Measurements from ENCODE around the gene RHCG.

The RHCG gene

DNA sequence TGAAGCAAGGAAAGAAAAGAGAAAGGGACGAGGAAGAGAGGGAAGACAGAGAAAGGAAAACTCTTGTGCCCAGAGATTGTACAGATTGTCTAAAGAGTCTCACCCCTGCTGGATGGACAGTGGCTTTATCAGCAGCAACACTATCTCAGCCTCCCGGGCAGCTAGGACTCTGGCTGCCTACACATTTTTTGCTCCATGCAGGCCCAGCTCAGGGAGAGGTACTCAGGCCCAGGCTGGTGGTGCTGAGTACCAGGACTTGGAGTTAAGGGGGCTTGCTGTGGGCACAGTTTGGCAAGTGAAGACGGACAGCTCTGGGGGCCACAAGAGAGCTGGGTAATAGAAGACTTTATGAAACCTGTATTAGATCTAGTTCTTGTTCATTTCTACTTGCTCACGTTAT, 19.1 kb upstream of the RHCG start:
- H3K36me3 ChIP-seq (ENCODE audit: insufficient read depth, low read length) = no peaks in the 10 kb centered on the region
- H3K9me3 ChIP-seq (ENCODE audit: control insufficient read depth, insufficient read depth, low read length) = no peaks in the 10 kb centered on the region
- H3K9ac ChIP-seq (ENCODE audit: low read depth, low read length) = no peak overlapping the region
- H3K4me1 ChIP-seq (ENCODE audit: insufficient read depth, low read length) = no peaks in the 10 kb centered on the region

- Histone ChIP-seq H3K9ac (ENCODE audit: low read depth, low read length) (no peak overlapping the region), H3K36me3 (ENCODE audit: insufficient read depth, low read length) (no peaks in the 10 kb centered on the region), H3K9me3 (ENCODE audit: control insufficient read depth, insufficient read depth, low read length) (no peaks in the 10 kb centered on the region), H3K4me1 (ENCODE audit: insufficient read depth, low read length) (no peaks in the 10 kb centered on the region)
Observed at GRCh38 chr15:89514596-89515406, 18.4 kb upstream of the RHCG start.

DNA sequence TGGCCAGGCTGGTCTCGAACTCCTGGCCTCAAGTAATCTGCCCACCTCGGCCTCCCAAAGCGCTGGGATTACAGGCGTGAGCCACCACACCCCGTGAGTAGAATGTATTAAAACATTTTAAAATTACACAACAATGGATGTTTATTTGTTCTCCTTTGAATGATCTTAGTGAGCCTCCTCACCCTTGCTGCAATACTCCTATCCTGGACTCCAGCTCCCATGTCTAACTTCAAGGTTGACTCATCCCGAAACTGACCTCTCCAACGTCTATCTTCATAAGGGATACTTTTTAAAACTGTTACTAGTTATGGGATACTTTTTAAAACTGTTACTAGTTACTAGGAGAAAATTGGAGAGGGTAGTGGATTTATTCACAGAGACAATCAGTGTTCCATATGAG, 17.8 kb upstream of the RHCG start:
- H3K9ac ChIP-seq (ENCODE audit: low read depth, low read length) = no peak overlapping the region
- H3K9me3 ChIP-seq (ENCODE audit: control insufficient read depth, insufficient read depth, low read length) = no peaks in the 10 kb centered on the region
- no peaks in the 10 kb centered on the region for H3K36me3 ChIP-seq (ENCODE audit: insufficient read depth, low read length)
- no peaks in the 10 kb centered on the region for H3K4me1 ChIP-seq (ENCODE audit: insufficient read depth, low read length)

GRCh38 chr15:89513284-89513683, 16.9 kb upstream of the RHCG start:
- no peaks in the 10 kb centered on the region for H3K9me3 ChIP-seq (ENCODE audit: control insufficient read depth, insufficient read depth, low read length)
- no peaks in the 10 kb centered on the region for H3K36me3 ChIP-seq (ENCODE audit: insufficient read depth, low read length)

GRCh38 chr15:89512631-89513030, 16.2 kb upstream of the RHCG start:
- Histone ChIP-seq H3K9ac (ENCODE audit: low read depth, low read length) (no peak overlapping the region), H3K9me3 (ENCODE audit: control insufficient read depth, insufficient read depth, low read length) (no peaks in the 10 kb centered on the region), H3K4me1 (ENCODE audit: insufficient read depth, low read length) (no peaks in the 10 kb centered on the region), H3K36me3 (ENCODE audit: insufficient read depth, low read length) (no peaks in the 10 kb centered on the region)

More at GRCh38 chr15:89513284-89513683, 16.9 kb upstream of the RHCG start:
- Histone ChIP-seq H3K4me1 (ENCODE audit: insufficient read depth, low read length) (no peaks in the 10 kb centered on the region), H3K9ac (ENCODE audit: low read depth, low read length) (no peak overlapping the region)

DNA sequence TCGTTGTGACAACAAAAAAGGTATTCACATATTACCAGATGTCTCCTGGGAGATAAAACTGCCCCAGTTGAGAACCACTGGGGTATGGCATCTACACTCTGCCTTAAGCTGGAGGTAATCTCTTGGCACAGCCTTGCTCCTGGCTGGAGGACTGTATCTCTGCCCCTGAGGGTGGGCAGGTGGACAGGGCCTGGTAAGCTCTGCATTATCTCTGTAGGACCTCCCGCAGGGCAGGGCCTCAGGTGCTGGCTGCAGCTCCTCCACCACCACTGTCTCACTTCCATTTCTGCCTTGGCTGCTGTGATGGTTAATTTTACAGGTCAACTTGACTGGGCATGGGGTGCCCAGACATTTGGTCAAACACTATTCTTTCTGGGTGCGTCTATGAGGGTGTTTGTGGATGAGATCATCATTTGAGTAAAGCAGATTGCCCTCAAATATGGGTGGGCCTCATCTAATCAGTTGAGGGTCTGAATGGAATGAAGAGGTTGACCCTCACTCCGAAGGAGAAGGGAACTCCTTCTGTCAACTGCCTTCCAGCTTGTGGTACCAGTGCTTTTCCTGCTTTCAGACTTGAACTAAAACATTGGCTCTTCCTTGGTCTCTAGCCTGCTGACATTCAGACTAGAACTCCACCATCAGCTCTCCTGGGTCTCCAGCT, 9.8 kb upstream of the RHCG start:
- H3K36me3 ChIP-seq (ENCODE audit: insufficient read depth, low read length) = no peaks in the 10 kb centered on the region
- no peaks in the 10 kb centered on the region for H3K9me3 ChIP-seq (ENCODE audit: control insufficient read depth, insufficient read depth, low read length)
- no peaks in the 10 kb centered on the region for H3K4me1 ChIP-seq (ENCODE audit: insufficient read depth, low read length)
- H3K9ac ChIP-seq (ENCODE audit: low read depth, low read length) = no peak overlapping the region

DNA sequence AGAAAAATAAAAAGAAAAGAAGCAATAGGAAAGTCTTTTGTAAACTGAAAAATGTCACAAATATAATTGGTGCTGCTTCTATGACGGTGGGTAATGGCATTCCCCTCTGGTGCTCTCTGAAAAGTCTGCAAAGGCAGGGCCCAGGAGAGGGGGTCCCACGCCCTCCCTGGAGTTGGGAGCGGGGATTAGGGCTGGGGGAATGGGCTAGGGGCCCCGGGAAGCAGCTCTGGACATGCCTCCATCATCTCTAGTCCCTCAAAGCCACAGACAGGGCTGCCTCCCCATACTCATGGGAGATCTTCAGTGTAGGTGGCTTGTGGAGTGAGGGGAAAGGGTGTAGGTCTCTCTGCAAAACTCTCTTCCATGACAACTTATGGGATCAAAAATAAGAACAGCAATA, 7.8 kb upstream of the RHCG start:
- H3K36me3 ChIP-seq (ENCODE audit: insufficient read depth, low read length) = no peaks in the 10 kb centered on the region
- no peaks in the 10 kb centered on the region for H3K4me1 ChIP-seq (ENCODE audit: insufficient read depth, low read length)
- H3K9ac ChIP-seq (ENCODE audit: low read depth, low read length) = no peak overlapping the region
- no peaks in the 10 kb centered on the region for H3K9me3 ChIP-seq (ENCODE audit: control insufficient read depth, insufficient read depth, low read length)

DNA sequence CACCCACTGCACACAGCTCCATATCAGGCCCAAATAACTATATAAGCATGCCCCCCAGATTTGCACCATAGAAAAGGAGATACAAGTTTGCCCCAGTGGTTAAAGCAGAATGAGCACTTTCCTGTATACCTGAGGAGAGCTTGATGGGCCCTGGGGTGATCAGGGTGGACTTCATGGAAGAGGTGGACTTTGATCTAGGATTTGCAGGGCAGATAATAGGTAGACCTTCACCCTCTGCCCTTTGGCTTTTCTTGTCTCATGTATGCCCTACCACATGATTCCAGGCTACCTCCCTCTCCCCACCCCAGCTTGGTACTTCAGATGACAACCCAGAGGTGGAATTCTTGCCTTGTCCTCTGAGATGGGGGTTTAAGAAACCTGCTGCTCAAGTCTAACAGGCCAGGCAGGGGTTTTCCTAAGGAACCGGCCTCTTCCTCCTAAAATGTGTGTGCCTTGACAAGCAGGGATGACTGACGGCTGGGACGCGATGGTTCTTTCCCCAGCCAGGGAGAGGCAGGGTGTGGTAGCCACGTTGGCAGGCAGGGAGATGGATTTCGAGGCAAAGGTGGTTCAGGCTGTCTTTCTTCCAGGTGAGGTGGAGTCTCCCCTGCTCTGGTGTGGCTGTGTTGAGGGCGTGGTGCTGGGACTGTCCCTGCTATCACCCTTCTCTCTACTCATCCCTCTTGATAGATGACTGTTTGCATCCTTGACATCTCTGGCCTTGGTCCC, 6.6 kb upstream of the RHCG start:
- no peaks in the 10 kb centered on the region for H3K4me1 ChIP-seq (ENCODE audit: insufficient read depth, low read length)
- no peaks in the 10 kb centered on the region for H3K9me3 ChIP-seq (ENCODE audit: control insufficient read depth, insufficient read depth, low read length)
- no peaks in the 10 kb centered on the region for H3K36me3 ChIP-seq (ENCODE audit: insufficient read depth, low read length)
- no peak overlapping the region for H3K9ac ChIP-seq (ENCODE audit: low read depth, low read length)

GRCh38 chr15:89501646-89502045, 5.3 kb upstream of the RHCG start:
- H3K9me3 ChIP-seq (ENCODE audit: control insufficient read depth, insufficient read depth, low read length) = no peaks in the 10 kb centered on the region
- H3K36me3 ChIP-seq (ENCODE audit: insufficient read depth, low read length) = no peaks in the 10 kb centered on the region
- no peak overlapping the region for H3K9ac ChIP-seq (ENCODE audit: low read depth, low read length)
- no peaks in the 10 kb centered on the region; the same call in 1 of the 2 replicates for H3K4me1 ChIP-seq (ENCODE audit: insufficient read depth, low read length)

- Histone ChIP-seq H3K9ac (ENCODE audit: low read depth, low read length) (no peak overlapping the region), H3K9me3 (ENCODE audit: control insufficient read depth, insufficient read depth, low read length) (no peaks in the 10 kb centered on the region), H3K36me3 (ENCODE audit: insufficient read depth, low read length) (no peaks in the 10 kb centered on the region), H3K4me1 (ENCODE audit: insufficient read depth, low read length) (no peaks in the 10 kb centered on the region; the same call in 1 of the 2 replicates)
Observed at GRCh38 chr15:89500397-89501270, 4.3 kb upstream of the RHCG start.

GRCh38 chr15:89499156-89499555, 2.8 kb upstream of the RHCG start:
- no peaks in the 10 kb centered on the region for H3K9me3 ChIP-seq (ENCODE audit: control insufficient read depth, insufficient read depth, low read length)
- no peaks in the 10 kb centered on the region for H3K36me3 ChIP-seq (ENCODE audit: insufficient read depth, low read length)
- no peaks in the 10 kb centered on the region; the same call in 1 of the 2 replicates for H3K4me1 ChIP-seq (ENCODE audit: insufficient read depth, low read length)
- no peak overlapping the region for H3K9ac ChIP-seq (ENCODE audit: low read depth, low read length)

DNA sequence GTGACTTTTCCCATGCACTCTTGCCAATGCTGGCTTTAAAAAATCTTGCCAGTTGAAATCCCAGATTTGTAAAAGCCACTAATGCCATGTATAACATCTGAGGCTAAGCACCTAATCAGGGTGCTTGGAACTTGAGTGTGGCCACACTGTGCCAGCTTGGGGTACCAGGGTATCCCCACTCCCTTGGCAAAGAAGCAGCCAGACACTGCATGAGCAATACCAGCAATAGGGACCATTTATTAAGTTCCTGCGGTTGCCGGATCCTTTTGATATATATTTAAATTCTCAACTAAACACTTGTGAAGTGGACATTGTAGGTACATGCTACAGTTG, 2.2 kb upstream of the RHCG start:
- Histone ChIP-seq H3K4me1 (ENCODE audit: insufficient read depth, low read length) (no peaks in the 10 kb centered on the region; the same call in 1 of the 2 replicates), H3K36me3 (ENCODE audit: insufficient read depth, low read length) (no peaks in the 10 kb centered on the region), H3K9me3 (ENCODE audit: control insufficient read depth, insufficient read depth, low read length) (no peaks in the 10 kb centered on the region), H3K9ac (ENCODE audit: low read depth, low read length) (no peak overlapping the region)

DNA sequence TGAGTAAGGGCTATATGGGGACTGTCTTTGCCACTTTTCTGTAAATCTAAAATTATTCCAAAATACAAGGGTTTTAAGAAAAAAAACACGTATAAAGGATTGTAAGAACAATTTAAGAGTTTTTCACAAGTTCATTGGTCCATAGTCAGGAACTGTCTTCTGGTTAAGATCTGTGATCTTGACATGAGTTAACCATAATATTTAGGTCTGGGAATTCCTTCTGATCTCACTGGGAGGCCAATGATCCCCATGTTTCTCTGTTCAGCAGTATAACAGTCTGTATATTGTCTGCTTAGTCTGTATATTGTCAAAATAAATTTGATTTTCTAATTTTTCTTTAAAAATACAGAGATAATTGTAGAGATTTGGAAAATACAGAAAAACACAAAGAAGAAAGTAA, 848 bp upstream of the RHCG start:
- Histone ChIP-seq H3K4me1 (ENCODE audit: insufficient read depth, low read length) (no peaks in the 10 kb centered on the region; the same call in 1 of the 2 replicates), H3K9me3 (ENCODE audit: control insufficient read depth, insufficient read depth, low read length) (no peaks in the 10 kb centered on the region), H3K36me3 (ENCODE audit: insufficient read depth, low read length) (no peaks in the 10 kb centered on the region), H3K9ac (ENCODE audit: low read depth, low read length) (no peak overlapping the region)

DNA sequence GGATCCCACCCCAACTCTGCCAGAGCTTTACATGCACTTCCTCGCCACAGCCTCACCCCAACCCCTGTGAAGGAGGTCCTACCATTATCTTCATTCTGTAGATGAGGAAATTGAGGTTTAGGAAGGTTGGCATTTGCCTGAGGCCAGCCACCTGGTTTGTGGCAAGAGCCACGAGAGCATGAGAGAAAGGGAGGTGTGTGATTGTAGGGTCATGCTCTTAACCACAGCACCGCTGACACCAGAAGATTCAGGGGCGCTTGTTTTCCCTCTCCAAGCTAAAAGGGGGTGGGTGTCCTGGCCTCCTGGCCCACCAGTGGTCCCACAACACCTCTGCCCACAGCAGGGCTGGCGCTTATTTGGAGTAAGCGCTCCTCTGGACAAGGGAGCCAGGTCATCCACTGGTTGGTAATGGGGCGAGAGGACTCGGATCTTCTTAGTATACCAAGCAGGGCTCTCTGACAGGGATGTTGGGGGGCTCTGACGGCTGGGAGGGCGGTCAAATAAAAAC, 691 bp downstream of the RHCG start:
- H3K4me1 ChIP-seq (ENCODE audit: insufficient read depth, low read length) = no peaks in the 10 kb centered on the region; the same call in 1 of the 2 replicates
- H3K9ac ChIP-seq (ENCODE audit: low read depth, low read length) = peak overlapping the region; percentile 62; the same call in 1 of the 2 replicates
- no peaks in the 10 kb centered on the region for H3K36me3 ChIP-seq (ENCODE audit: insufficient read depth, low read length)
- no peaks in the 10 kb centered on the region for H3K9me3 ChIP-seq (ENCODE audit: control insufficient read depth, insufficient read depth, low read length)
